ENCODE results near the gene BMI1. TPM values are rescaled to one million over a fixed set of nuclear protein-coding genes. Genes with fewer than 3 reads are reported as not detected.
"Not testable (repeated sequence)": the region's sequence is repeated elsewhere in the genome, so short reads cannot be mapped to it uniquely, and the experiment has no call there.

BMI1 gene
- total RNA-seq, 4 donors from 2014 or later: 16.7 to 37.6 (median 28.3) TPM

- intact Hi-C loops (cut with DNase I; ENCODE audit: low total_unique reads): no loop called here
- H3K4me3 ChIP-seq (ENCODE audit: low read depth, poor library complexity, severe bottlenecking): no peak overlapping the region
- WGBS, 2 donors: 97 to 99% methylated on average over 4 of the region's 4 CpGs
- DNase-seq (ENCODE audit: low spot score in 2 of 2): no peak
- TF ChIP-seq POLR2A (IDR thresholded peaks at IDR 0.05) (no peak), CTCF (IDR thresholded peaks at IDR 0.05) (no peak)
Measured at GRCh38 chr10:22309180-22310000, 11.5 kb upstream of the BMI1 start.

- 95 to 97% methylated on average over 10 of the region's 10 CpGs for WGBS, 2 donors
- H3K4me3 ChIP-seq (ENCODE audit: low read depth, poor library complexity, severe bottlenecking); DNase-seq (ENCODE audit: low spot score in 2 of 2); intact Hi-C loops (cut with DNase I; ENCODE audit: low total_unique reads): not testable (repeated sequence)
Measured at GRCh38 chr10:22310012-22310411, 10.9 kb upstream of the BMI1 start.

GRCh38 chr10:22310928-22311327 lies 10.0 kb upstream of the BMI1 start:
- intact Hi-C loops (cut with DNase I; ENCODE audit: low total_unique reads): no loop called here
- no peak for TF ChIP-seq CTCF (IDR thresholded peaks at IDR 0.05)
- TF ChIP-seq POLR2A (IDR thresholded peaks at IDR 0.05): no peak

GRCh38 chr10:22314852-22315251 lies 6.0 kb upstream of the BMI1 start:
- TF ChIP-seq CTCF (IDR thresholded peaks at IDR 0.05): no peak
- TF ChIP-seq POLR2A (IDR thresholded peaks at IDR 0.05): no peak
- intact Hi-C loops (cut with DNase I; ENCODE audit: low total_unique reads): no loop called here
- DNase-seq (ENCODE audit: low spot score in 2 of 2): no peak
- H3K4me3 ChIP-seq (ENCODE audit: low read depth, poor library complexity, severe bottlenecking): no peak overlapping the region
- WGBS, 2 donors: 43 to 48% methylated on average over 2 of the region's 2 CpGs

More at GRCh38 chr10:22310928-22311327, 10.0 kb upstream of the BMI1 start:
- H3K4me3 ChIP-seq (ENCODE audit: low read depth, poor library complexity, severe bottlenecking): no peak overlapping the region
- no peak for DNase-seq (ENCODE audit: low spot score in 2 of 2)

GRCh38 chr10:22315455-22316285 lies 5.2 kb upstream of the BMI1 start:
- no peak for DNase-seq (ENCODE audit: low spot score in 2 of 2)
- intact Hi-C loops (cut with DNase I; ENCODE audit: low total_unique reads): no loop called here

More at GRCh38 chr10:22315455-22316285, 5.2 kb upstream of the BMI1 start:
- WGBS, 2 donors: 1 to 2% methylated on average over 33 to 42 of the region's 53 CpGs
- TF ChIP-seq CTCF (IDR thresholded peaks at IDR 0.05) (no peak), POLR2A (IDR thresholded peaks at IDR 0.05) (no peak)
- H3K4me3 ChIP-seq (ENCODE audit: low read depth, poor library complexity, severe bottlenecking): peak overlapping the region; percentile 83
